IMR-90 (cell line): ENCODE measurements around the gene KCTD4.

Source experiments
- POLR2A ChIP-seq: IDR thresholded peaks from 2 replicates; pipeline ENCODE4 v1.6.1; 2012; ENCODE audit warnings: mild to moderate bottlenecking, low read depth, low read length
- RAD21 ChIP-seq: IDR thresholded peaks from 2 replicates; pipeline ENCODE4 v1.6.1; 2012; ENCODE audit warnings: low read length, improper control_type of control experiment
- TF ChIP-seq, protein P1 (sequence below): fragments of 150-350 bp; IDR thresholded peaks from 2 replicates; pipeline ENCODE4 v1.6.1; 2016; ENCODE audit warnings: low read depth, mild to moderate bottlenecking, low read length, moderate library complexity, borderline replicate concordance
- TF ChIP-seq, protein P2 (sequence below): conservative IDR thresholded peaks from 2 replicates; pipeline ENCODE4 v1.5.1; 2012; ENCODE audit warnings: mild to moderate bottlenecking, low read depth, low read length, improper control_type of control experiment

DNA sequence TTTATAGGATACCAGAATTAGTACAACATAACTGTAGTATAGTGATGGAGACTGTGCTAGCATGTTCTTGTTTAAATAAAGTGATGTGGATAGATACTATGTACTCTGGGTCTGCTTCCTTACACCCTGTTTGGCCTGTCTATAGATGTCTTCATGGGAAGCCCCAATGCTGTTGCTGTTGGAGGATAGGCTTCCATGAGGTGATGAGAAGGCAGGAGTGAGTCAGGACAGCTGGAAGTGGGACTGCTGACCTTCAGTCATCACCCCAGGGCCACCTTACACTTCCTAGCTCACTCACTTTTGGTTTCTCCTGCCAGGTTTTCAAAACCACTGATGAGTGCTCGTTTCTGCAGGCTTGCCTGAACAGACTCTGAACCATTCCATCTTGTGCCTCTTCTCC lies 4.2 kb downstream of the KCTD4 start:
- TF ChIP-seq RAD21 (0 out of 2 replicates have a peak, but pooled peaks have one; percentile 12), POLR2A (no peak)
- TF ChIP-seq, protein P1, sequence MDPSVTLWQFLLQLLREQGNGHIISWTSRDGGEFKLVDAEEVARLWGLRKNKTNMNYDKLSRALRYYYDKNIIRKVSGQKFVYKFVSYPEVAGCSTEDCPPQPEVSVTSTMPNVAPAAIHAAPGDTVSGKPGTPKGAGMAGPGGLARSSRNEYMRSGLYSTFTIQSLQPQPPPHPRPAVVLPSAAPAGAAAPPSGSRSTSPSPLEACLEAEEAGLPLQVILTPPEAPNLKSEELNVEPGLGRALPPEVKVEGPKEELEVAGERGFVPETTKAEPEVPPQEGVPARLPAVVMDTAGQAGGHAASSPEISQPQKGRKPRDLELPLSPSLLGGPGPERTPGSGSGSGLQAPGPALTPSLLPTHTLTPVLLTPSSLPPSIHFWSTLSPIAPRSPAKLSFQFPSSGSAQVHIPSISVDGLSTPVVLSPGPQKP, result no peak
- TF ChIP-seq, protein P2, sequence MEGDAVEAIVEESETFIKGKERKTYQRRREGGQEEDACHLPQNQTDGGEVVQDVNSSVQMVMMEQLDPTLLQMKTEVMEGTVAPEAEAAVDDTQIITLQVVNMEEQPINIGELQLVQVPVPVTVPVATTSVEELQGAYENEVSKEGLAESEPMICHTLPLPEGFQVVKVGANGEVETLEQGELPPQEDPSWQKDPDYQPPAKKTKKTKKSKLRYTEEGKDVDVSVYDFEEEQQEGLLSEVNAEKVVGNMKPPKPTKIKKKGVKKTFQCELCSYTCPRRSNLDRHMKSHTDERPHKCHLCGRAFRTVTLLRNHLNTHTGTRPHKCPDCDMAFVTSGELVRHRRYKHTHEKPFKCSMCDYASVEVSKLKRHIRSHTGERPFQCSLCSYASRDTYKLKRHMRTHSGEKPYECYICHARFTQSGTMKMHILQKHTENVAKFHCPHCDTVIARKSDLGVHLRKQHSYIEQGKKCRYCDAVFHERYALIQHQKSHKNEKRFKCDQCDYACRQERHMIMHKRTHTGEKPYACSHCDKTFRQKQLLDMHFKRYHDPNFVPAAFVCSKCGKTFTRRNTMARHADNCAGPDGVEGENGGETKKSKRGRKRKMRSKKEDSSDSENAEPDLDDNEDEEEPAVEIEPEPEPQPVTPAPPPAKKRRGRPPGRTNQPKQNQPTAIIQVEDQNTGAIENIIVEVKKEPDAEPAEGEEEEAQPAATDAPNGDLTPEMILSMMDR, result no peak
